ENCODE data around the gene BIN1.

DNA sequence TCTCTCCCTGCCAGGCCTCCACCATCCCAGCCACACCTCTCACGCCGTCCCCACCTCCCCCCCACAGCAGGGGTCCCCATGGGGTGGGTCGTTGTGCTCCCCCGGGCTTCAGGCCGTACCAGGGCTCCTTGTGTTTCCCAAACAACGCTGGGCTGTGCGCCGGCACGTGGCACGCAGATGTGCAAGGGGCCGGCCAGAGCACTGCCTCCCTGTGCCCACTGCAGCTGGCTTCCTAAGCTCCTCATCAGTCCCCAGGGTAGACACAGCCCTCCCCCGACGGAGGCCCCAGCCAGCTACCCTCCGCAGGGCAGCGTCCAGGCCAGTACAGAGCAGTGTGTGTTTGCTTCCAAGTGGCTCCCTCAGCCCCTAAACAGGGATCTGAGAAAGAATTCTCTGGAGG, 34.0 kb downstream of the BIN1 start:
- no peak for TF ChIP-seq CTCF (IDR thresholded peaks at IDR 0.05)
- no peak for TF ChIP-seq EZH2phosphoT487 (IDR thresholded peaks at IDR 0.05)

All from neural progenitor cell (in vitro differentiated cells).